Lung (tissue), 12 donors: ENCODE data around the gene TRPV5. TPM values are rescaled to one million over a fixed set of nuclear protein-coding genes. Genes with fewer than 3 reads are reported as not detected.

Experiments used
- ATAC-seq: fragments of 200-7000 bp; cut with Tn5 transposase; one replicate; pipeline ENCODE4 v1.9.1; 2020; ENCODE audit warnings: moderate number of reproducible peaks; ENCODE audit not compliant: insufficient read depth, low FRiP score
- DNase-seq, 3 donors: peaks; one replicate each; pipeline ENCODE4 v3.0.0-alpha.2; 2013 to 2017
- H3K27ac ChIP-seq, 2 donors: one replicate each; pipeline ENCODE4 v1.5.1; 2013; ENCODE audit warnings: mild to moderate bottlenecking in 2 of 2, moderate library complexity in 2 of 2, control low read depth in 1 of 2, inconsistent platforms in 1 of 2, low read depth in 1 of 2, low read length in 1 of 2
- H3K27me3 ChIP-seq, 3 donors: one replicate each; pipeline ENCODE4 v1.5.1; 2013; ENCODE audit warnings: low read length in 2 of 3; ENCODE audit not compliant: control insufficient read depth in 3 of 3, insufficient read depth in 3 of 3
- H3K36me3 ChIP-seq, 4 donors: one replicate each; pipeline ENCODE4 v1.5.1; 2013; ENCODE audit warnings: low read length in 4 of 4, mild to moderate bottlenecking in 1 of 4, moderate library complexity in 1 of 4; ENCODE audit not compliant: control insufficient read depth in 4 of 4, insufficient read depth in 4 of 4
- H3K4me1 ChIP-seq, 5 donors: one replicate each; pipeline ENCODE4 v1.5.1; 2013; ENCODE audit warnings: low read length in 5 of 5, mild to moderate bottlenecking in 2 of 5, moderate library complexity in 1 of 5; ENCODE audit not compliant: control insufficient read depth in 5 of 5, insufficient read depth in 5 of 5
- H3K4me3 ChIP-seq: one replicate; pipeline ENCODE4 v1.5.1; 2013; ENCODE audit warnings: mild to moderate bottlenecking, control low read depth, moderate library complexity
- H3K9ac ChIP-seq, 2 donors: one replicate each; pipeline ENCODE4 v1.5.1; 2013; ENCODE audit warnings: low read length in 2 of 2, control low read depth in 1 of 2; ENCODE audit not compliant: insufficient read depth in 1 of 2
- H3K9me3 ChIP-seq, 4 donors: one replicate each; pipeline ENCODE4 v1.5.1; 2013; ENCODE audit warnings: low read length in 3 of 4, mild to moderate bottlenecking in 1 of 4, moderate library complexity in 1 of 4; ENCODE audit not compliant: control insufficient read depth in 4 of 4, insufficient read depth in 3 of 4
- CTCF ChIP-seq: IDR thresholded peaks from 2 replicates; pipeline ENCODE4 v1.5.1; 2012; ENCODE audit warnings: mild to moderate bottlenecking; ENCODE audit errors: control extremely low read depth, extremely low read depth
- WGBS, 2 donors: extraction: QIAGEN DNeasy Blood & Tissue Kit; methylation state at CpG; one replicate each; pipeline ENCODE4 v1.1.7; 2013; 5-methylcytosine and 5-hydroxymethylcytosine counted together
- polyA plus RNA-seq, 2 donors: library from polyadenylated mRNA; stranded (reverse); fragments of 200-250 nt; gene quantifications; one replicate each; pipeline ENCODE4 v1.2.1, GENCODE V29; 2013
- total RNA-seq, 2 donors: library from RNA; depleted of rRNA in 1 of 2; stranded (reverse); fragments of >200 nt in 1 of 2; gene quantifications; one replicate each; pipeline ENCODE4 v1.2.1, GENCODE V29; 2014 to 2021
- donor health status: control.
- donor health status: control.
- donor health status: Bipolar disorder and iron deficiency.
- donor health status: healthy.
- donor health status: DM: yes; HTN: yes; CAD: no.

TRPV5 gene
- total and polyA plus RNA-seq, 4 donors: 0.05 TPM; not detected in 3

DNA sequence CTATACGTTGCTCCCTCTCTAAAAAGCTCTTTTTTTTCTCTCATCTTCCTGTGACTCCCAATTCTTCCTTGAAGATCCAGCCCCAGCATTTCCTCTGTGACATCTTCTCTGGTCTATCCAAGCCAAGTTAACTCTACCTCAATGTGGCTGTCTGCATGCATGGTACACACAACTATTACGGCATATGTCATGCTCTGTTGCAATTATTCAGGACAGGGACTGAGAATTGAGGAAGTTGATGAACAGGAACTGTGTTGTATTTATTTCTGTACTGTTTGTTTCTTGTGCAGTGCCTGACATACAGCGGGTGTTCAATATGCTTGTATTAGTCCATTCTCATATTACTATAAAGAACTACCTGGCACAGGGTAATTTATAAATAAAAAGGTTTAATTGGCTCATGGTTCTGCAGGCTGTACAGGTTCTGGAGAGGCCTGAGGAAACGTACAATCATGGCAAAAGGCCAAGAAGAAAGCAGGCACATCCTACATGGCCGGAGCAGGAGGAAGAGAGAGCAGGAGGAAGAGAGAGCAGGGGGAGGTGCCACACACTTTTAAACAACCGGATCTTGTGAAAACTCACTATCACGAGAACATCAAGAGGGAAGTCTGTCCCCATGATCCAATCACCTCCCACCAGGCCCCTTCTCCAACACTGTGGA, 6.3 kb downstream of the TRPV5 start:
- Histone ChIP-seq H3K4me3 (no peak overlapping the region), H3K27ac (no peak overlapping the region), H3K36me3 (no peaks in the 10 kb centered on the region), H3K27me3 (no peaks in the 10 kb centered on the region), H3K9me3 (peaks cover 0 to 5% (median 1%) of the 10 kb centered on the region in 4 donors), H3K4me1 (no peaks in the 10 kb centered on the region), H3K9ac (no peak overlapping the region)
- TF ChIP-seq CTCF: no peak
- DNase-seq (no peak), ATAC-seq (peak; percentile 54)
- WGBS, 2 donors: 27 to 40% methylated on average over 7 of the region's 7 CpGs

GRCh38 chr7:142925413-142925812, 8.1 kb downstream of the TRPV5 start:
- no peak for TF ChIP-seq CTCF
- WGBS, 2 donors: 81 to 84% methylated on average over 12 of the region's 12 CpGs
- Histone ChIP-seq H3K27me3 (no peaks in the 10 kb centered on the region), H3K9me3 (peaks cover 0 to 5% (median 1%) of the 10 kb centered on the region in 4 donors), H3K4me1 (no peaks in the 10 kb centered on the region), H3K27ac (no peak overlapping the region), H3K9ac (no peak overlapping the region), H3K36me3 (no peaks in the 10 kb centered on the region), H3K4me3 (no peak overlapping the region)
- no peak for ATAC-seq
- DNase-seq: no peak

DNA sequence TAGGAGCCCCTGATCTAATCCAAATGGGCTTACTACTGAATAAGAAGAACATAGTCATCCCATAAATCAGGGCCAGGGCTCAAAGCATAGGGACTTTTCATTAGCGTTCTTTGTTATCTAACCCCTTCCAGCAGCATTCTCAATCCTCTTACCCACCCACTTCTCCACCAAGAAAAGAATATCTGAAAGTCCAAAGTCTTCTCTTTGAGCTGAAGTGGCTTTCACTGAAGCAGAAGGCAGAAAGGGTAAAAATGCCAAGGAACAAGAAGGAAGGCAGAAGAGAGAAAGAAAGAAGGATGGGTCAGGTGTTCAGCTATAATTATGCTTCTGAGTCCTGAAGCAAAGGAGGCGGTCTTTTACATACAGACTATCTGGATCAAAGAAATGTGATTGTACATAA, 10.2 kb downstream of the TRPV5 start:
- ATAC-seq: no peak

More for the DNA sequence above, 10.2 kb downstream of the TRPV5 start:
- no peak overlapping the region for H3K4me3 ChIP-seq
- no peaks in the 10 kb centered on the region for H3K4me1 ChIP-seq
- H3K9me3 ChIP-seq: peaks cover 0 to 5% (median under 1%) of the 10 kb centered on the region in 4 donors
- H3K36me3 ChIP-seq: no peaks in the 10 kb centered on the region
- no peaks in the 10 kb centered on the region for H3K27me3 ChIP-seq
- DNase-seq: no peak
- WGBS, 2 donors: 48 to 67% methylated on average over 2 of the region's 2 CpGs
- no peak for TF ChIP-seq CTCF
- no peak overlapping the region for H3K9ac ChIP-seq
- H3K27ac ChIP-seq: no peak overlapping the region
